Fibroblast of mammary gland (primary cell): ENCODE measurements around the gene MAP3K5.

ENCODE experiments used
- DNase-seq: peaks from one replicate; pipeline ENCODE4 v3.0.0-alpha.2; 2010; ENCODE audit warnings: low read depth
- H3K4me3 ChIP-seq: 2 replicates; pipeline ENCODE4 v1.5.1; 2011; ENCODE audit warnings: low read depth, mild to moderate bottlenecking, low read length, moderate library complexity; ENCODE audit not compliant: control insufficient read depth
- CTCF ChIP-seq: conservative IDR thresholded peaks from 2 replicates; pipeline ENCODE4 v1.5.1; 2011; ENCODE audit warnings: low read depth, low read length, inconsistent platforms; ENCODE audit not compliant: control insufficient read depth, insufficient read depth

Gene MAP3K5

GRCh38 chr6:136508725-136509392 lies 283.4 kb downstream of the MAP3K5 start:
- no peak overlapping the region for H3K4me3 ChIP-seq
- DNase-seq: no peak
- no peak for TF ChIP-seq CTCF
